PC-9 (cell line): ENCODE measurements around the gene ZNRF4. TPM values are rescaled to one million over a fixed set of nuclear protein-coding genes. Genes with fewer than 3 reads are reported as not detected.

ENCODE experiments used
- BruUV-seq: library from RNA; stranded (reverse); fragments of 400-500 nt; replicated peaks from 2 replicates; lab custom pipeline; 2021; lab: Mats Ljungman, UMichigan
- CTCF ChIA-PET: fragments of 300-600 bp; sonication (Branson Sonifier 250); formaldehyde crosslinking; loops from one replicate; lab custom pipeline; 2022; ENCODE audit warnings: antibody characterized with exemption; lab: Charles Lee
- POLR2A ChIA-PET: fragments of 300-600 bp; sonication (Branson Sonifier 250); formaldehyde crosslinking; loops from one replicate; lab custom pipeline; 2022; ENCODE audit warnings: antibody characterized with exemption; ENCODE audit not compliant: unreplicated experiment; lab: Charles Lee
- DNase-seq, 2 experiments: peaks; one replicate each; pipeline versions ENCODE4 v3.0.0 to v3.0.0-alpha.2; 2015 to 2022; ENCODE audit warnings: mixed read lengths in 1 of 2
- H2AFZ ChIP-seq: fragments of 200-600 bp; sonication (generic); 2 replicates; pipeline ENCODE4 v1.8.1; 2017; ENCODE audit warnings: antibody characterized with exemption
- H3F3A ChIP-seq: fragments of 200-600 bp; sonication (generic); 2 replicates; pipeline ENCODE4 v1.8.1; 2017; ENCODE audit warnings: antibody characterized with exemption, mild to moderate bottlenecking, low read depth; ENCODE audit not compliant: insufficient read depth
- H3K27ac ChIP-seq: fragments of 200-600 bp; sonication (generic); 2 replicates; pipeline ENCODE4 v1.6.1; 2016; ENCODE audit warnings: mixed run types
- H3K27me3 ChIP-seq: fragments of 200-600 bp; sonication (generic); 2 replicates; pipeline ENCODE4 v1.6.1; 2016; ENCODE audit warnings: low read depth, mixed run types; ENCODE audit not compliant: insufficient read depth
- H3K36me3 ChIP-seq: fragments of 200-600 bp; sonication (generic); 2 replicates; pipeline ENCODE4 v1.6.1; 2016; ENCODE audit warnings: low read depth, mixed run types
- H3K4me1 ChIP-seq: fragments of 200-600 bp; sonication (generic); replicated peaks from 2 replicates; pipeline ENCODE4 v1.6.1; 2016; ENCODE audit warnings: mixed run types; ENCODE audit not compliant: insufficient read depth
- H3K4me2 ChIP-seq: fragments of 200-600 bp; sonication (generic); 2 replicates; pipeline ENCODE4 v1.6.1; 2017; ENCODE audit warnings: mixed run types
- H3K4me3 ChIP-seq: fragments of 200-600 bp; sonication (generic); 2 replicates; pipeline ENCODE4 v1.6.1; 2016; ENCODE audit warnings: mixed run types
- H3K79me2 ChIP-seq: fragments of 200-600 bp; sonication (generic); 2 replicates; pipeline ENCODE4 v1.6.1; 2017; ENCODE audit warnings: low read depth, mixed run types
- H3K9me2 ChIP-seq: fragments of 200-600 bp; sonication (generic); 2 replicates; pipeline ENCODE4 v1.8.1; 2017; ENCODE audit warnings: mild to moderate bottlenecking; ENCODE audit not compliant: insufficient read depth
- H3K9me3 ChIP-seq: fragments of 200-600 bp; sonication (generic); 2 replicates; pipeline ENCODE4 v1.8.1; 2016; ENCODE audit warnings: low read depth; ENCODE audit not compliant: insufficient read depth
- H4K20me1 ChIP-seq: fragments of 200-600 bp; sonication (generic); 2 replicates; pipeline ENCODE4 v1.8.1; 2017; ENCODE audit not compliant: insufficient read depth
- EZH2 ChIP-seq: fragments of 200-600 bp; sonication (generic); IDR thresholded peaks from 2 replicates; pipeline ENCODE4 v1.8.0; 2017; ENCODE audit warnings: antibody characterized with exemption, low read depth
- intact Hi-C: fragments of 100-400 bp; cut with micrococcal nuclease; formaldehyde crosslinking; loops from one replicate; pipeline ENCODE4 v1.10.0; 2022; ENCODE audit not compliant: unreplicated experiment
- total RNA-seq: library from RNA; stranded (reverse); gene quantifications from 2 replicates; pipeline ENCODE4 v1.2.3, GENCODE V29; 2021
- TF ChIP-seq, protein P1 (sequence below): fragments of 200-600 bp; sonication (generic); conservative IDR thresholded peaks from 2 replicates; pipeline ENCODE4 v1.6.1; 2017; ENCODE audit warnings: mixed run types, antibody characterized with exemption, mild to moderate bottlenecking, moderate library complexity

ZNRF4 gene
- total RNA-seq, 1 experiment from 2014 or later: not detected

DNA sequence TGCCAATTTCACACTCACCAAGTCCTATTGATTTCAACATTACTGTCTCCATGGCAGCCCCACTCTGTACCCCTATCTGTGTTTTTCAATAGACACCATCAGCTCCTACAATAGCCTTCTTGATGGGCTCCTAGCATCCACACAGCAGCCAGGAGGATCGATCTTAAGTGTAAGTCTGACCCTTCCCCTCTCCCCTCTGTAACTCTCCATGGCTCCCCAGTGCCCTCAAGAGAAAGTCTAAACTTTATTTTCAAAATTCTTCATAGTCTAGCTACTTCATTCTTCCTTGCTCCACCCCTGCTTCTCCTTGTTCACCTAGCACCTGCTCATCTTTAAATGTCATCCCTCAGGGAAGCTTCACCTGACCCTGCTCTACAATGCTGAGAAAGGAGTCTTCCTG lies 30.0 kb upstream of the ZNRF4 start:
- BruUV-seq: no TSS peak
- CTCF ChIA-PET: interaction anchor here (0.6 kb wide), 1 partner anchor 1073 kb away, joined by 9 read pairs; no protein-coding TSS in a partner anchor
- intact Hi-C loops: no loop called here
- no peaks in the 10 kb centered on the region for H3K4me1 ChIP-seq
- H3F3A ChIP-seq: no peaks in the 10 kb centered on the region
- H3K27ac ChIP-seq: no peak overlapping the region
- H4K20me1 ChIP-seq: no peaks in the 10 kb centered on the region
- no peak overlapping the region for H3K4me3 ChIP-seq
- peaks cover 47% of the 10 kb centered on the region for H3K27me3 ChIP-seq
- H3K4me2 ChIP-seq: no peak overlapping the region
- H3K9me3 ChIP-seq: no peaks in the 10 kb centered on the region
- no peak for DNase-seq
- no peak for TF ChIP-seq EZH2
- TF ChIP-seq, protein P1, sequence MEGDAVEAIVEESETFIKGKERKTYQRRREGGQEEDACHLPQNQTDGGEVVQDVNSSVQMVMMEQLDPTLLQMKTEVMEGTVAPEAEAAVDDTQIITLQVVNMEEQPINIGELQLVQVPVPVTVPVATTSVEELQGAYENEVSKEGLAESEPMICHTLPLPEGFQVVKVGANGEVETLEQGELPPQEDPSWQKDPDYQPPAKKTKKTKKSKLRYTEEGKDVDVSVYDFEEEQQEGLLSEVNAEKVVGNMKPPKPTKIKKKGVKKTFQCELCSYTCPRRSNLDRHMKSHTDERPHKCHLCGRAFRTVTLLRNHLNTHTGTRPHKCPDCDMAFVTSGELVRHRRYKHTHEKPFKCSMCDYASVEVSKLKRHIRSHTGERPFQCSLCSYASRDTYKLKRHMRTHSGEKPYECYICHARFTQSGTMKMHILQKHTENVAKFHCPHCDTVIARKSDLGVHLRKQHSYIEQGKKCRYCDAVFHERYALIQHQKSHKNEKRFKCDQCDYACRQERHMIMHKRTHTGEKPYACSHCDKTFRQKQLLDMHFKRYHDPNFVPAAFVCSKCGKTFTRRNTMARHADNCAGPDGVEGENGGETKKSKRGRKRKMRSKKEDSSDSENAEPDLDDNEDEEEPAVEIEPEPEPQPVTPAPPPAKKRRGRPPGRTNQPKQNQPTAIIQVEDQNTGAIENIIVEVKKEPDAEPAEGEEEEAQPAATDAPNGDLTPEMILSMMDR: no peak
- H2AFZ ChIP-seq: no peak overlapping the region
- no peaks in the 10 kb centered on the region for H3K36me3 ChIP-seq
- H3K9me2 ChIP-seq: no peaks in the 10 kb centered on the region
- no peaks in the 10 kb centered on the region for H3K79me2 ChIP-seq
- POLR2A ChIA-PET: no interaction called here

DNA sequence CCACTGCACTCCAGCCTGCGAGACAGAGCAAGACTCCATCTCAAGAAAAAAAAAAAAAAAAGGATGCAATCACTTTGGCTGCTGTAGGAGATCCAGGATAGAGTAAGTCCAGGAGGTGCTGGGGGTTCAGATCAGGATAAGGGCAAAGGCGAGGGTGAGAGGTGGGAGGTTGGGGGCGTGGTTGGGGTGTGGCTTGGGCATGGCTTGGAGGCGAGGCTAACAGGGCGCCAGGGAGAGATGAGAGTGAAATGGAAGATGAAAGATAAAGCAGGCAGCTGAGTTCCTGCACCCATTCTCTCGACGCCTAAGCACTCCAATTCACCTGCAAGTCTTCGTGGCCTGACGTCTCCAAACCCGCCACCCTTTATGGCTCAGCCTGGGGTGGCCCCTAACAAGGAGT lies 25.0 kb upstream of the ZNRF4 start:
- H3K79me2 ChIP-seq: no peaks in the 10 kb centered on the region
- no peak overlapping the region for H3K27ac ChIP-seq
- no peaks in the 10 kb centered on the region for H3K4me1 ChIP-seq
- H3K36me3 ChIP-seq: no peaks in the 10 kb centered on the region
- POLR2A ChIA-PET: no interaction called here
- TF ChIP-seq EZH2: no peak
- TF ChIP-seq, protein P1: no peak
- no peak overlapping the region for H3K4me3 ChIP-seq
- no peaks in the 10 kb centered on the region; the same call in 1 of the 2 replicates for H4K20me1 ChIP-seq
- no peaks in the 10 kb centered on the region for H3F3A ChIP-seq
- H3K9me3 ChIP-seq: no peaks in the 10 kb centered on the region
- BruUV-seq: no TSS peak
- intact Hi-C loops: no loop called here
- no peak overlapping the region for H3K4me2 ChIP-seq
- H2AFZ ChIP-seq: no peak overlapping the region
- H3K27me3 ChIP-seq: peaks cover 19% of the 10 kb centered on the region
- CTCF ChIA-PET: no interaction called here
- DNase-seq: no peak
- H3K9me2 ChIP-seq: no peaks in the 10 kb centered on the region

GRCh38 chr19:5432687-5433086 lies 22.5 kb upstream of the ZNRF4 start:
- Histone ChIP-seq H3K27ac (no peak overlapping the region), H3K4me1 (no peaks in the 10 kb centered on the region), H3F3A (no peaks in the 10 kb centered on the region), H3K4me3 (no peak overlapping the region), H3K36me3 (no peaks in the 10 kb centered on the region), H4K20me1 (no peaks in the 10 kb centered on the region; the same call in 1 of the 2 replicates), H3K27me3 (0 out of 2 replicates have a peak, but pooled peaks cover 2% of the 10 kb centered on the region), H3K9me2 (no peaks in the 10 kb centered on the region), H3K9me3 (no peaks in the 10 kb centered on the region), H3K79me2 (no peaks in the 10 kb centered on the region), H3K4me2 (no peak overlapping the region), H2AFZ (no peak overlapping the region)
- no TSS peak for BruUV-seq
- TF ChIP-seq, protein P1: no peak
- TF ChIP-seq EZH2: no peak
- CTCF ChIA-PET: no interaction called here
- intact Hi-C loops: no loop called here
- POLR2A ChIA-PET: no interaction called here
- no peak for DNase-seq
